Transverse colon (tissue), 4 donors: ENCODE data around the gene SPEF2.

ENCODE experiments used
- CTCF ChIP-seq, 5 experiments: fragments of 200-600 bp in 3 of 5; fragments of 450-650 bp in 2 of 5; sonication (generic) in 3 of 5; IDR thresholded peaks; 1 replicate in 2 of 5; 2 replicates in 3 of 5; pipeline ENCODE4 v1.5.1; 2016 to 2017; ENCODE audit warnings: antibody characterized with exemption in 5 of 5, inconsistent platforms in 3 of 5, mild to moderate bottlenecking in 2 of 5, moderate library complexity in 1 of 5
- POLR2A ChIP-seq: fragments of 450-650 bp; IDR thresholded peaks from one replicate; pipeline ENCODE4 v1.6.1; 2016; ENCODE audit warnings: antibody characterized with exemption, mild to moderate bottlenecking, moderate library complexity
- POLR2AphosphoS5 ChIP-seq, 3 donors: sonication (generic); formaldehyde crosslinking; IDR thresholded peaks; one replicate each; pipeline ENCODE4 v1.6.1; 2016; ENCODE audit warnings: antibody characterized with exemption in 3 of 3

DNA sequence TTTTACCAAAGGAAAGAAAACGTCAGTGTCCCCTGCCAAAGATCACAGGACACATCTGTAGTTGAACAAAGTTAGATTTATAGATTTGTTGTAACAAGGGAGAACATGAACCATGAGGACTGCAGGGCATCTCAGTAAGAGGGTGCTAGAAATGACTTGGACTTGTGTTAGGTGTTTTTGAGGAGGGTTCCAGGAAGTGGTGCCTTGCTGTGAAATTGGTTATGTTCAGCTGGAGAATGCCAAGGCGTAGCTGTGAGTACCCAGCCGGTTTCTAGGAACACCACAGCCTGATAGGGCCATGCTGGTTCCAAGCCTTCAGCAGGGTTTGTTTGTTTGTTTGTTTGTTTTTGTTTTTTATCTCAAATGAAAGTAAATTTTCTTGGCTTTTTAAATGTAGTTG, 5.3 kb downstream of the SPEF2 start:
- TF ChIP-seq CTCF (IDR thresholded peaks at IDR 0.05) (no peak), POLR2A (no peak), POLR2AphosphoS5 (IDR thresholded peaks at IDR 0.05) (no peak)
